ENCODE data around the gene AUNIP. TPM values are rescaled to one million over a fixed set of nuclear protein-coding genes. Genes with fewer than 3 reads are reported as not detected.

The AUNIP gene
- total RNA-seq, 1 experiment from 2014 or later, result 9.4 TPM

- Mint-ChIP-seq H3K4me1 (ENCODE audit: insufficient read depth, unreplicated experiment) (peaks cover 33% of the 10 kb centered on the region), H3K36me3 (ENCODE audit: insufficient read depth, unreplicated experiment) (peaks cover 8% of the 10 kb centered on the region), H3K27me3 (ENCODE audit: insufficient read depth, unreplicated experiment) (no peaks in the 10 kb centered on the region), H3K27ac (ENCODE audit: low read depth, unreplicated experiment) (peak overlapping the region; percentile 89), H3K4me3 (ENCODE audit: unreplicated experiment) (peak overlapping the region; percentile 79), H3K9me3 (ENCODE audit: unreplicated experiment) (no peaks in the 10 kb centered on the region)
- intact Hi-C loops (cut with micrococcal nuclease), result loop anchor here (1.0 to 5.0 kb wide), 4 partner anchors 38 to 177 kb away; partner anchors contain the start of genes AUNIP and PAFAH2
- DNase-seq (ENCODE audit: unreplicated experiment), result peak; percentile 73
- BruUV-seq (replicated peaks), result no TSS peak
- POLR2A ChIA-PET, result interaction anchor here (0.6 to 4.9 kb wide), 31 partner anchors 10 to 588 kb away, joined by 3 to 46 read pairs (median 6); partner anchors contain the start of genes AUNIP, MACO1, PAFAH2 and PAQR7
- CTCF ChIA-PET, result interaction anchor here (0.6 to 1.7 kb wide), 8 partner anchors 10 to 650 kb away, joined by 3 to 10 read pairs (median 3); partner anchors contain the start of gene PAFAH2
- TF ChIP-seq CTCF (IDR thresholded peaks at IDR 0.05; ENCODE audit: unreplicated experiment), result no peak
Measured at GRCh38 chr1:25820247-25821111, 38.8 kb downstream of the AUNIP start.

- Mint-ChIP-seq H3K36me3 (ENCODE audit: insufficient read depth, unreplicated experiment) (peaks cover 4% of the 10 kb centered on the region), H3K27me3 (ENCODE audit: insufficient read depth, unreplicated experiment) (no peaks in the 10 kb centered on the region), H3K4me3 (ENCODE audit: unreplicated experiment) (peak within 1 kb of the TSS; percentile 79), H3K9me3 (ENCODE audit: unreplicated experiment) (no peaks in the 10 kb centered on the region), H3K27ac (ENCODE audit: low read depth, unreplicated experiment) (peak within 1 kb of the TSS; percentile 89), H3K4me1 (ENCODE audit: insufficient read depth, unreplicated experiment) (peaks cover 33% of the 10 kb centered on the region)
- intact Hi-C loops (cut with micrococcal nuclease), result loop anchor here (1.0 to 5.0 kb wide), 4 partner anchors 39 to 178 kb away; partner anchors contain the start of genes AUNIP and PAFAH2
- TF ChIP-seq CTCF (IDR thresholded peaks at IDR 0.05; ENCODE audit: unreplicated experiment), result no peak
- POLR2A ChIA-PET, result interaction anchor here (0.6 to 4.9 kb wide), 38 partner anchors 9 to 587 kb away, joined by 3 to 46 read pairs (median 5); partner anchors contain the start of genes AUNIP, MACO1, PAFAH2 and PAQR7
- CTCF ChIA-PET, result interaction anchor here (0.6 to 1.7 kb wide), 9 partner anchors 10 to 650 kb away, joined by 3 to 10 read pairs (median 3); partner anchors contain the start of gene PAFAH2
- peak; percentile 88 for DNase-seq (ENCODE audit: unreplicated experiment)
- BruUV-seq (replicated peaks), result no TSS peak
Measured at GRCh38 chr1:25819491-25820246, 39.6 kb downstream of the AUNIP start, which contains the start of gene MTFR1L. Gene MTFR1L (plus strand): TSS chr1:25819954. CDS start chr1:25823105, 3,151 bp downstream.

GRCh38 chr1:25818569-25818968 lies 40.7 kb downstream of the AUNIP start:
- POLR2A ChIA-PET, result interaction anchor here (0.6 to 4.9 kb wide), 17 partner anchors 11 to 586 kb away, joined by 3 to 46 read pairs (median 4); partner anchors contain the start of genes PAFAH2, PAQR7, SELENON and SYF2
- H3K4me1 Mint-ChIP-seq (ENCODE audit: insufficient read depth, unreplicated experiment), result peaks cover 28% of the 10 kb centered on the region

More at GRCh38 chr1:25818569-25818968, 40.7 kb downstream of the AUNIP start:
- intact Hi-C loops (cut with micrococcal nuclease), result no loop called here
- CTCF ChIA-PET, result interaction anchor here (0.9 to 1.0 kb wide), 3 partner anchors 9 to 245 kb away, joined by 3 to 4 read pairs (median 3); no protein-coding TSS in a partner anchor
- no peak for TF ChIP-seq CTCF (IDR thresholded peaks at IDR 0.05; ENCODE audit: unreplicated experiment)
- Mint-ChIP-seq H3K4me3 (ENCODE audit: unreplicated experiment) (peak overlapping the region; percentile 79), H3K36me3 (ENCODE audit: insufficient read depth, unreplicated experiment) (peaks cover 6% of the 10 kb centered on the region), H3K27me3 (ENCODE audit: insufficient read depth, unreplicated experiment) (no peaks in the 10 kb centered on the region), H3K9me3 (ENCODE audit: unreplicated experiment) (no peaks in the 10 kb centered on the region), H3K27ac (ENCODE audit: low read depth, unreplicated experiment) (peak overlapping the region; percentile 89)
- BruUV-seq (replicated peaks), result no TSS peak
- no peak for DNase-seq (ENCODE audit: unreplicated experiment)
